Skin of body (tissue), 3 donors: Measurements from ENCODE around the gene RRP9. TPM values are rescaled to one million over a fixed set of nuclear protein-coding genes. Genes with fewer than 3 reads are reported as not detected.
"Not testable (repeated sequence)": the region's sequence is repeated elsewhere in the genome, so short reads cannot be mapped to it uniquely, and the experiment has no call there.

ENCODE experiments used
- DNase-seq: peaks from one replicate; lab custom pipeline; 2025; lab: John Stamatoyannopoulos, UW
- small RNA-seq: library from RNA; depleted of rRNA; stranded (forward); fragments of <200 nt; gene quantifications from one replicate; pipeline ENCODE3, GENCODE V24; 2014; ENCODE audit warnings: low replicate concordance
- total RNA-seq: library from RNA; depleted of rRNA; stranded (reverse); fragments of >200 nt; gene quantifications from one replicate; pipeline ENCODE4 v1.2.3, GENCODE V29; 2014

RRP9 gene
- total RNA-seq, 1 donor from 2014 or later: 9.8 TPM

- DNase-seq: no peak
These were observed 25.3 kb downstream of the RRP9 start for GRCh38 chr3:51916418-51916817.

GRCh38 chr3:51908026-51908425 lies 33.7 kb downstream of the RRP9 start:
- DNase-seq: no peak

- no peak for DNase-seq
These were observed 37.5 kb downstream of the RRP9 start for GRCh38 chr3:51904034-51904823.

- DNase-seq: not testable (repeated sequence)
These were observed 39.3 kb downstream of the RRP9 start for GRCh38 chr3:51902361-51902760.

GRCh38 chr3:51900043-51900442 lies 41.7 kb downstream of the RRP9 start:
- DNase-seq: not testable (repeated sequence)

- no peak for DNase-seq
These were observed 44.3 kb downstream of the RRP9 start for GRCh38 chr3:51897391-51897790.

- DNase-seq: no peak
These were observed 44.9 kb downstream of the RRP9 start for GRCh38 chr3:51896607-51897305.

- DNase-seq: no peak
These were observed 46.8 kb downstream of the RRP9 start for GRCh38 chr3:51894939-51895338.

GRCh38 chr3:51894391-51894790 lies 47.3 kb downstream of the RRP9 start:
- DNase-seq: no peak

- DNase-seq: no peak
These were observed 50.3 kb downstream of the RRP9 start for GRCh38 chr3:51891242-51892039.

- no peak for DNase-seq
These were observed 53.1 kb downstream of the RRP9 start for GRCh38 chr3:51888463-51889105.

GRCh38 chr3:51887620-51888019 lies 54.1 kb downstream of the RRP9 start:
- DNase-seq: no peak

- no peak for DNase-seq
These were observed 55.3 kb downstream of the RRP9 start for GRCh38 chr3:51886447-51886846.

Small RNAs within 50 kb of the gene (small RNA-seq; reads per million reads assigned to genes)
- gene AC115284.1: not detected

Other genes with a start within 250 kb of the RRP9 start
- gene GRM2, start 234.8 kb downstream of the RRP9 start, total RNA-seq: 0.10 TPM
- not detected for gene IQCF6, start 162.7 kb downstream of the RRP9 start, total RNA-seq
- gene IQCF2, start 80.3 kb downstream of the RRP9 start, total RNA-seq: not detected
- not detected for gene IQCF5, start 66.3 kb downstream of the RRP9 start, total RNA-seq
- not detected for gene IQCF1, start 38.6 kb downstream of the RRP9 start, total RNA-seq
- 3.7 TPM for gene PARP3, start 459 bp upstream of the RRP9 start, total RNA-seq
- gene GPR62, start 13.5 kb upstream of the RRP9 start, total RNA-seq: 0.20 TPM
- 13.6 TPM for gene PCBP4, start 25.6 kb upstream of the RRP9 start, total RNA-seq
- gene ABHD14B, start 32.1 kb upstream of the RRP9 start, total RNA-seq: 10.9 TPM
- 6.6 TPM for gene ABHD14A, start 33.2 kb upstream of the RRP9 start, total RNA-seq
- gene ACY1, start 41.6 kb upstream of the RRP9 start, total RNA-seq: 18.0 TPM
- gene RPL29, start 54.0 kb upstream of the RRP9 start, total RNA-seq: 933 TPM
- gene DUSP7, start 114.7 kb upstream of the RRP9 start, total RNA-seq: 18.0 TPM
- 4.6 TPM for gene POC1A, start 212.5 kb upstream of the RRP9 start, total RNA-seq